Measurements from ENCODE around the gene ALKBH8. TPM values are rescaled to one million over a fixed set of nuclear protein-coding genes. Genes with fewer than 3 reads are reported as not detected.
A peak's percentile ranks its signal among the peaks of the same experiment; 100 is the strongest.

ALKBH8 gene
- total RNA-seq, 4 donors from 2014 or later = 1.8 to 15.7 (median 4.8) TPM

GRCh38 chr11:107592231-107592590 lies 26.7 kb upstream of the ALKBH8 start:
- Histone ChIP-seq H3K27ac (no peak overlapping the region), H3K27me3 (peaks cover 0 to 12% of the 10 kb centered on the region in 2 donors), H3K36me3 (no peaks in the 10 kb centered on the region), H3K9me3 (peaks cover 0 to 5% (median 0%) of the 10 kb centered on the region in 4 donors), H3K4me1 (peaks cover 0 to 14% (median 10%) of the 10 kb centered on the region in 4 donors), H3K4me3 (peak overlapping the region in 1 of 4 donors; percentile 55)
- no peak for DNase-seq
- TF ChIP-seq POLR2A (IDR thresholded peaks at IDR 0.05) = no peak
- TF ChIP-seq, protein P1, sequence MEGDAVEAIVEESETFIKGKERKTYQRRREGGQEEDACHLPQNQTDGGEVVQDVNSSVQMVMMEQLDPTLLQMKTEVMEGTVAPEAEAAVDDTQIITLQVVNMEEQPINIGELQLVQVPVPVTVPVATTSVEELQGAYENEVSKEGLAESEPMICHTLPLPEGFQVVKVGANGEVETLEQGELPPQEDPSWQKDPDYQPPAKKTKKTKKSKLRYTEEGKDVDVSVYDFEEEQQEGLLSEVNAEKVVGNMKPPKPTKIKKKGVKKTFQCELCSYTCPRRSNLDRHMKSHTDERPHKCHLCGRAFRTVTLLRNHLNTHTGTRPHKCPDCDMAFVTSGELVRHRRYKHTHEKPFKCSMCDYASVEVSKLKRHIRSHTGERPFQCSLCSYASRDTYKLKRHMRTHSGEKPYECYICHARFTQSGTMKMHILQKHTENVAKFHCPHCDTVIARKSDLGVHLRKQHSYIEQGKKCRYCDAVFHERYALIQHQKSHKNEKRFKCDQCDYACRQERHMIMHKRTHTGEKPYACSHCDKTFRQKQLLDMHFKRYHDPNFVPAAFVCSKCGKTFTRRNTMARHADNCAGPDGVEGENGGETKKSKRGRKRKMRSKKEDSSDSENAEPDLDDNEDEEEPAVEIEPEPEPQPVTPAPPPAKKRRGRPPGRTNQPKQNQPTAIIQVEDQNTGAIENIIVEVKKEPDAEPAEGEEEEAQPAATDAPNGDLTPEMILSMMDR (IDR thresholded peaks at IDR 0.05) = no peak

- Histone ChIP-seq H3K27me3 (peaks cover 0 to 12% of the 10 kb centered on the region in 2 donors), H3K36me3 (no peaks in the 10 kb centered on the region), H3K4me1 (peaks cover 0 to 14% (median 10%) of the 10 kb centered on the region in 4 donors), H3K9me3 (peaks cover 0 to 5% (median 0%) of the 10 kb centered on the region in 4 donors), H3K4me3 (peak overlapping the region; percentile 34 to 62 (median 56)), H3K27ac (no peak overlapping the region)
- no peak for DNase-seq
- TF ChIP-seq, protein P1 (IDR thresholded peaks at IDR 0.05) = no peak
- no peak for TF ChIP-seq POLR2A (IDR thresholded peaks at IDR 0.05)
These were observed 26.1 kb upstream of the ALKBH8 start for GRCh38 chr11:107591378-107592230.

DNA sequence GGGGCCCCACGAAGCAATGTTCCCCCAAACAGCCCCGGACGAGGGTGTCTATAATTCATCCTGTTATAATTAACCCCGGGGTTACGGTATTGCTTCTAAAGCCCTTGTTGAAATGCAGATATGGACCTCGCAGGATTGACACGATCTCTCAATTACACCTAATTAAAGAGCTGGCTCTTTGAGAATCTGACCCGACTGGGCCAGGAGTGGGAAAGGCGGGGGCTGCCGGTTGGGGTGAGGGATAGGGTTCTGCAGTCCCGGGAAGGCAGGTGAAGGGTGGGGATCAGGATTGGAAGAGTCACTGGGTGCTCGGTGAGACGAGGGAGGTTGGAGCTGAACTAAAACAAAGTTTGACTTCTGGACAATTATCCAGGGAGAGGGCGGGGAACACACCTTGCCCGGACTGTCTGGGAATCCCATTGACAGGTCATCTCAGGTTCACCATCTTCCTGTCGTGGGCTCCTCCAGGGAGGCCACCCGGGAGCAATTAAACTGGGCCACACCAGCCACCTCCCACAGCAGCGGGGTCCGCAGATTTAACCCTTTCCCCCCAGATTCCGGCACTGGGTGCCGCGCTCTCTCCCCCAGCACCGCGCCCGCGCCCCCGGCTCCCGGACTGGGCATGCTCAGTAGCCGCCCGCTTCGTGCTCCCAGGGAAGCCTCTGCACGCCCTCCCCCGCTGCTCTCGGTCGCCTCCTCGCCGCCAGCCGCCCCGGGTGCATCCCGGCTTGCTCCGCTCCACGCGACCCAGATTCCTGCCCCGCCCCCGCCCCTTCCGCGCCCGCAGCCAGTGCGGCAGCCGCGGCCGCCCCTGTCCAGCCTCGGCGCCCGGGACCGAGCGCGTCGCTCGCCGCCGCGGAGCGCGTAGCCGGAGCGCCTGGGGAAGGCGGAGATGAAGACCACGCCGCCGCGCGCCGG lies 25.2 kb upstream of the ALKBH8 start, which contains the start of gene ELMOD1:
ELMOD1 (plus strand) TSS at position 688 of the 918 bp plus-strand sequence. CDS start 27,043 bp downstream, outside the sequence.
- Histone ChIP-seq H3K4me1 (peaks cover 0 to 14% (median 10%) of the 10 kb centered on the region in 4 donors), H3K4me3 (peak within 1 kb of the TSS; percentile 34 to 62 (median 56)), H3K9me3 (peaks cover 0 to 5% (median 0%) of the 10 kb centered on the region in 4 donors), H3K27me3 (peaks cover 0 to 12% of the 10 kb centered on the region in 2 donors), H3K36me3 (no peaks in the 10 kb centered on the region), H3K27ac (no peak within 1 kb of the TSS)
- peak in 2 of 3 donors; percentile 49 to 52 for DNase-seq
- TF ChIP-seq POLR2A (IDR thresholded peaks at IDR 0.05) = no peak
- TF ChIP-seq, protein P1 (IDR thresholded peaks at IDR 0.05) = no peak

GRCh38 chr11:107587306-107587979 lies 21.9 kb upstream of the ALKBH8 start:
- DNase-seq = no peak
- Histone ChIP-seq H3K4me3 (no peak overlapping the region), H3K9me3 (no peaks in the 10 kb centered on the region), H3K27ac (no peak overlapping the region), H3K27me3 (peaks cover 0 to 5% of the 10 kb centered on the region in 2 donors), H3K36me3 (no peaks in the 10 kb centered on the region), H3K4me1 (peaks cover 0 to 14% (median 10%) of the 10 kb centered on the region in 4 donors)
- no peak for TF ChIP-seq POLR2A (IDR thresholded peaks at IDR 0.05)
- TF ChIP-seq, protein P1 (IDR thresholded peaks at IDR 0.05) = no peak

Measured in Peyer's patch (tissue), 4 donors.